SK-N-SH treated with all-trans-retinoic acid at 6 μM for 48 hours (cell line): ENCODE measurements around the gene CNIH2.

ENCODE experiments used
- ATAC-seq: fragments of 200-7000 bp; cut with Tn5 transposase; 3 replicates; pipeline ENCODE4 v1.9.1; 2020; ENCODE audit warnings: mild to moderate bottlenecking, moderate library complexity
- ARNTL ChIP-seq: fragments of 450-650 bp; formaldehyde crosslinking; IDR thresholded peaks from 2 replicates; pipeline ENCODE4 v1.5.0; 2020; ENCODE audit warnings: low read depth, mild to moderate bottlenecking, moderate library complexity, borderline replicate concordance
- CREB5 ChIP-seq: fragments of 250-450 bp; sonication (Bioruptor Pico); IDR thresholded peaks from 2 replicates; pipeline ENCODE4 v1.5.1; 2020; ENCODE audit warnings: low read depth, mild to moderate bottlenecking, moderate library complexity
- CSRNP3 ChIP-seq: fragments of 250-450 bp; sonication (Bioruptor Pico); IDR thresholded peaks from 2 replicates; pipeline ENCODE4 v1.5.1; 2021; ENCODE audit warnings: mild to moderate bottlenecking, moderate library complexity
- GLIS3 ChIP-seq: fragments of 250-450 bp; sonication (Bioruptor Pico); IDR thresholded peaks from 2 replicates; pipeline ENCODE4 v1.5.0; 2020; ENCODE audit warnings: mild to moderate bottlenecking, moderate library complexity
- OSR1 ChIP-seq: fragments of 250-450 bp; sonication (Bioruptor Pico); IDR thresholded peaks from 2 replicates; pipeline ENCODE4 v1.8.0; 2022; ENCODE audit warnings: moderate library complexity, mild to moderate bottlenecking, inconsistent platforms
- PATZ1 ChIP-seq: fragments of 250-450 bp; sonication (Bioruptor Pico); IDR thresholded peaks from 2 replicates; pipeline ENCODE4 v1.8.0; 2020; ENCODE audit warnings: mild to moderate bottlenecking, moderate library complexity, borderline replicate concordance
- POU6F1 ChIP-seq: fragments of 250-450 bp; sonication (Bioruptor Pico); IDR thresholded peaks from 2 replicates; pipeline ENCODE4 v1.8.0; 2021; ENCODE audit warnings: low read depth, mild to moderate bottlenecking, moderate library complexity, borderline replicate concordance
- SNAI2 ChIP-seq: fragments of 250-450 bp; sonication (Bioruptor Pico); IDR thresholded peaks from 2 replicates; pipeline ENCODE4 v1.5.0; 2020; ENCODE audit warnings: mild to moderate bottlenecking, moderate library complexity
- TOX ChIP-seq: fragments of 250-450 bp; sonication (Bioruptor Pico); IDR thresholded peaks from 2 replicates; pipeline ENCODE4 v1.8.0; 2021; ENCODE audit warnings: mild to moderate bottlenecking, moderate library complexity, borderline replicate concordance
- TSHZ2 ChIP-seq: fragments of 250-450 bp; sonication (Bioruptor Pico); IDR thresholded peaks from 2 replicates; pipeline ENCODE4 v1.5.0; 2020; ENCODE audit warnings: mild to moderate bottlenecking, moderate library complexity
- ZC3H10 ChIP-seq: fragments of 250-450 bp; sonication (Bioruptor Pico); IDR thresholded peaks from 2 replicates; pipeline ENCODE4 v1.5.1; 2021; ENCODE audit warnings: mild to moderate bottlenecking, moderate library complexity
- ZFP30 ChIP-seq: fragments of 450-650 bp; formaldehyde crosslinking; IDR thresholded peaks from 2 replicates; pipeline ENCODE4 v1.5.0; 2022; ENCODE audit warnings: mild to moderate bottlenecking, moderate library complexity
- ZNF565 ChIP-seq: fragments of 450-650 bp; formaldehyde crosslinking; conservative IDR thresholded peaks from 2 replicates; pipeline ENCODE4 v1.5.0; 2020; ENCODE audit warnings: low read depth, mild to moderate bottlenecking, moderate library complexity
- ZNF70 ChIP-seq: fragments of 450-650 bp; formaldehyde crosslinking; IDR thresholded peaks from 2 replicates; pipeline ENCODE4 v1.5.0; 2020; ENCODE audit warnings: mild to moderate bottlenecking, moderate library complexity
- ZNF8 ChIP-seq: fragments of 450-650 bp; formaldehyde crosslinking; IDR thresholded peaks from 2 replicates; pipeline ENCODE4 v1.5.0; 2020; ENCODE audit warnings: mild to moderate bottlenecking, moderate library complexity

Gene CNIH2

GRCh38 chr11:66279092-66279734 is 1.2 kb downstream of the CNIH2 start:
- no peak for TF ChIP-seq TSHZ2 (CRISPR knock-in tag)
- no peak for TF ChIP-seq CREB5 (CRISPR knock-in tag)
- TF ChIP-seq SNAI2 (CRISPR knock-in tag): no peak
- no peak for TF ChIP-seq TOX (CRISPR knock-in tag)
- ATAC-seq: no peak

- TF ChIP-seq ZNF70 (CRISPR knock-in tag) (no peak), ARNTL (CRISPR knock-in tag) (no peak), POU6F1 (CRISPR knock-in tag) (no peak), ZC3H10 (CRISPR knock-in tag) (no peak), TOX (CRISPR knock-in tag) (no peak), ZNF8 (CRISPR knock-in tag) (no peak), SNAI2 (CRISPR knock-in tag) (no peak)
- ATAC-seq: no peak
Measured at GRCh38 chr11:66280428-66280827, 2.5 kb downstream of the CNIH2 start.

- TF ChIP-seq SNAI2 (CRISPR knock-in tag) (no peak), ZC3H10 (CRISPR knock-in tag) (no peak), ZFP30 (CRISPR knock-in tag) (no peak), GLIS3 (no peak), TSHZ2 (CRISPR knock-in tag) (no peak), CSRNP3 (CRISPR knock-in tag) (no peak)
- ATAC-seq: no peak
Measured at GRCh38 chr11:66281001-66281400, 3.0 kb downstream of the CNIH2 start.

GRCh38 chr11:66281776-66282467 is 3.9 kb downstream of the CNIH2 start:
- TF ChIP-seq CSRNP3 (CRISPR knock-in tag) (no peak), ZNF565 (CRISPR knock-in tag) (no peak), ZNF8 (CRISPR knock-in tag) (no peak), PATZ1 (CRISPR knock-in tag) (no peak), OSR1 (CRISPR knock-in tag) (no peak), SNAI2 (CRISPR knock-in tag) (no peak)
- no peak for ATAC-seq
